Hepatic stellate cell (primary cell): ENCODE data around the gene FOXO6.

Experiments
- DNase-seq: peaks from one replicate; pipeline ENCODE4 v3.0.0; 2011; ENCODE audit warnings: low spot score

The FOXO6 gene

GRCh38 chr1:41353744-41354143, 7.5 kb upstream of the FOXO6 start:
- DNase-seq = no peak

GRCh38 chr1:41354956-41355355, 6.3 kb upstream of the FOXO6 start:
- DNase-seq = no peak

- no peak for DNase-seq
Observed at GRCh38 chr1:41355356-41355755, 5.9 kb upstream of the FOXO6 start.

GRCh38 chr1:41355761-41356160, 5.5 kb upstream of the FOXO6 start:
- DNase-seq = no peak

GRCh38 chr1:41356752-41357151, 4.5 kb upstream of the FOXO6 start:
- no peak for DNase-seq

GRCh38 chr1:41357451-41358101, 3.7 kb upstream of the FOXO6 start:
- DNase-seq = peak; percentile 8

- DNase-seq = peak; percentile 10
Observed at GRCh38 chr1:41358131-41359021, 2.9 kb upstream of the FOXO6 start.

- peak; percentile 22 for DNase-seq
Observed at GRCh38 chr1:41359211-41360073, 1.8 kb upstream of the FOXO6 start.

GRCh38 chr1:41360074-41360785, 1.0 kb upstream of the FOXO6 start:
- no peak for DNase-seq

- DNase-seq = peak; percentile 27
Observed at GRCh38 chr1:41361495-41362356, 492 bp downstream of the FOXO6 start.

GRCh38 chr1:41362357-41362721, 1.1 kb downstream of the FOXO6 start:
- DNase-seq = peak; percentile 15

- DNase-seq = peak; percentile 4
Observed at GRCh38 chr1:41362749-41363590, 1.7 kb downstream of the FOXO6 start.

GRCh38 chr1:41363591-41364320, 2.5 kb downstream of the FOXO6 start:
- DNase-seq = peak; percentile 18

GRCh38 chr1:41364442-41365319, 3.4 kb downstream of the FOXO6 start:
- no peak for DNase-seq

- DNase-seq = no peak
Observed at GRCh38 chr1:41365320-41365633, 4.0 kb downstream of the FOXO6 start.

GRCh38 chr1:41365772-41366454, 4.7 kb downstream of the FOXO6 start:
- no peak for DNase-seq

- no peak for DNase-seq
Observed at GRCh38 chr1:41366455-41367287, 5.4 kb downstream of the FOXO6 start.
